ENCODE results near the gene GCH1. TPM values are rescaled to one million over a fixed set of nuclear protein-coding genes. Genes with fewer than 3 reads are reported as not detected.
"Not testable (repeated sequence)": the region's sequence is repeated elsewhere in the genome, so short reads cannot be mapped to it uniquely, and the experiment has no call there.

GCH1 gene
- total RNA-seq, 2 experiments from 2014 or later, result 68.7 to 70.3 TPM

DNA sequence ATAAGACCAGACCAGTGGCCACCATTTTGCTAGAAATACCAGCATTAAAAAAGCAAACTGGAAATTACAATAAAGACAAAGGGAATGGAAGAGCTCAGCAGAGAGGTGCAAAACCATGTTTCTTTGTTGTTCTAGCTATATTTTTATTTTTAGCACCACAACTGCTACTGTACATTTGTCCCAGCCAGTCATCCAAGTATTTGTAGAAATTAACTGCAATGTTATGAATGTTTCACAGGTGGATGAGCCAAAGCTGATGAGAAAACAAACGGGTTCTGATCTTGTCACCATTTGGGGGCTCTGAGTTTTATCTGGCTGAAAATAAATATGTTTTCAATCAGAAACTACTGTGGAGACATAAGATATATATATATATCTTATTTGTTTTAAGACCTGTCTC is 24.9 kb upstream of the GCH1 start:
- DNase-seq, result no peak
- ChIA-PET CTCF (no interaction called here), POLR2A (no interaction called here)
- no peak overlapping the region for H3K27ac Mint-ChIP-seq
- no peaks in the 10 kb centered on the region for H3K36me3 Mint-ChIP-seq (ENCODE audit: low read depth)
- peaks cover 10% of the 10 kb centered on the region for H3K4me1 Mint-ChIP-seq
- no peaks in the 10 kb centered on the region for H3K9me3 Mint-ChIP-seq
- H3K4me3 Mint-ChIP-seq, result no peak overlapping the region
- no peaks in the 10 kb centered on the region for H3K27me3 Mint-ChIP-seq

- CTCF ChIA-PET; H3K9me3 Mint-ChIP-seq; H3K4me3 Mint-ChIP-seq; H3K36me3 Mint-ChIP-seq (ENCODE audit: low read depth); DNase-seq; H3K27me3 Mint-ChIP-seq; H3K27ac Mint-ChIP-seq: not testable (repeated sequence)
- POLR2A ChIA-PET, result interaction anchor here (0.6 to 1.0 kb wide), 2 partner anchors 10 to 457 kb away, joined by 3 read pairs; no protein-coding TSS in a partner anchor
- peaks cover 13% of the 10 kb centered on the region for H3K4me1 Mint-ChIP-seq
Observed at GRCh38 chr14:54926570-54926969, 23.9 kb upstream of the GCH1 start.

DNA sequence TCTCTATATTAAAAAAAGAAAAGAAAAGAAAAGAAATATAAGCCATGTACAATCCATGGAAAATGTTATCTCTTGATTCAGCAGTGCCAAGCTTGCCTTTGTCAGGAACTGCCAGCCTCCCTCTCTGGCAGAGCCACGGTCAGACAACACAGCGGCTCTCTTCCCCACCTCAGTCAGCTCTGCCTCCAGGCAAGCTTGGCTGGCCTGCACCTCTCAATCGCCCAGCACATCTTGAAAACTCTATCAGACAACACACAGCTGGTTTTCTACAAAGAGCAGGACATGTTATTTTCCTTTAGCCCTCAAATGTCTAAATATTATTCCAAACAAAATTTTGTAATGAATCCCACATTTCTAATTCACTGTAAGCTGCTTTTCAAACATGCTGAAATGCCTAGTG is 20.0 kb upstream of the GCH1 start:
- POLR2A ChIA-PET, result interaction anchor here (1.1 kb wide), 1 partner anchor 14 kb away, joined by 3 read pairs; no protein-coding TSS in a partner anchor
- no peak for DNase-seq
- Mint-ChIP-seq H3K9me3 (no peaks in the 10 kb centered on the region), H3K4me1 (peaks cover 12% of the 10 kb centered on the region), H3K27me3 (no peaks in the 10 kb centered on the region), H3K36me3 (ENCODE audit: low read depth) (no peaks in the 10 kb centered on the region), H3K27ac (no peak overlapping the region), H3K4me3 (no peak overlapping the region)
- CTCF ChIA-PET, result no interaction called here

DNA sequence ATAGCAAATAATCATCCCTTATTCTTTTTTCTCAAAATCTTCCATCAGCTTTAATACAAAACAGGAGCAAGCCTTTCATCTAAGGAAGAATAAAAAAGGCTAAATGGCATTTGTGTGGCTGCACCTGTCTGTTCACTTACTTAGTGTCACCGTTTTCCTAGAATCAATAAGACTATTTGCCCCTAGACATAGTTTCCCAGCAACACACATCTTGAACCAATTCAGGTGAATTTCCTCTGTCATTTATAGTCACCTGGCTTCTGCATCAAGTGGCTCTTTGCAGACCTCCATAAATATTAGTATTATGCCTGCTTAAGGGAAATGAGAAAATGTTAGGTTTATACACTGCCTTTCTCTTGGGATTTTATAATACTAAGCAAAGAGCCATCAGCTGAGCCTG is 17.4 kb upstream of the GCH1 start:
- Mint-ChIP-seq H3K36me3 (ENCODE audit: low read depth) (no peaks in the 10 kb centered on the region), H3K27me3 (peaks cover 2% of the 10 kb centered on the region), H3K27ac (no peak overlapping the region), H3K4me1 (peaks cover 7% of the 10 kb centered on the region), H3K9me3 (no peaks in the 10 kb centered on the region), H3K4me3 (no peak overlapping the region)
- CTCF ChIA-PET, result no interaction called here
- DNase-seq, result no peak
- POLR2A ChIA-PET, result no interaction called here

DNA sequence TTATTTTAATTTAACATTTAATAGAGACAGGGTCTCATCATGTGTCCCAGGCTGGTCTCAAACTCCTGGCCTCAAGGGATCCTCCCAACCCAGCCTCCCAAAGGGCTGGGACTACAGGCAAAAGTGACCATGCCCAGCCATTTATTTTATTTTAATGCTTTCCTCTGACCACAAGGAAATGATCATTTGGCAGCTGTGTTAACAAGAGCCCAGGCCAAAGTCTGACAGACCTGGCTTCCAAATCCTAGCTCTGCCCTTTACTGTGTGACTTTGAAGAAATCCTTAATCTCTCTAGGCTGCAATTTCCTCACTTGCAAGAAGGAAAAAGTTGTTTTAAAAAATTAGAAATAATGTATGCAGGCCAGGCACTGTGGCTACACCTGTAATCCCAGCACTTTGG is 16.7 kb upstream of the GCH1 start:
- Mint-ChIP-seq H3K27me3 (peaks cover 3% of the 10 kb centered on the region), H3K36me3 (ENCODE audit: low read depth) (no peaks in the 10 kb centered on the region), H3K27ac (no peak overlapping the region), H3K4me1 (peaks cover 7% of the 10 kb centered on the region), H3K4me3 (no peak overlapping the region), H3K9me3 (no peaks in the 10 kb centered on the region)
- CTCF ChIA-PET, result no interaction called here
- POLR2A ChIA-PET, result no interaction called here
- no peak for DNase-seq

DNA sequence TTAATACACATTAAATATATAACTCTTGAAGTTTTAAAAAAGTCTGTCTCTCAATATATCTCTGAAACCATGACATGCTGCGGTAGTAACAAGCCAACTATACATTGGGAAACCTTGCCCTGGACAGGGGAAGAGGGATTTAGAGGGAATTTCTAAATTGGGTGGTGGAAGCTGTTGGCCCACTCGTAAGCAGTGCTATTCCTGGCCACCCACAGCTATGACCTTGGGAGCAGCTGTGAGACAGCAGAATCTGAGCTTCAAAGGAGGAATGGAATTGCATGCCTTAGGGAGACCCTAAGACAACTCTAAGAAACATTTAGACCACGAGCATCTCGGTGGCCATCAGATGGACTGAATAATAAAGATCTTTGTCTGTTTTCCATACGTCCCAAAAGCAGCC is 15.8 kb upstream of the GCH1 start:
- Mint-ChIP-seq H3K36me3 (ENCODE audit: low read depth) (no peaks in the 10 kb centered on the region), H3K9me3 (no peaks in the 10 kb centered on the region), H3K4me1 (peaks cover 7% of the 10 kb centered on the region), H3K27me3 (peaks cover 3% of the 10 kb centered on the region), H3K27ac (no peak overlapping the region), H3K4me3 (no peak overlapping the region)
- no peak for DNase-seq
- POLR2A ChIA-PET, result no interaction called here
- CTCF ChIA-PET, result interaction anchor here (1.3 kb wide), 1 partner anchor 31 kb away, joined by 5 read pairs; no protein-coding TSS in a partner anchor

DNA sequence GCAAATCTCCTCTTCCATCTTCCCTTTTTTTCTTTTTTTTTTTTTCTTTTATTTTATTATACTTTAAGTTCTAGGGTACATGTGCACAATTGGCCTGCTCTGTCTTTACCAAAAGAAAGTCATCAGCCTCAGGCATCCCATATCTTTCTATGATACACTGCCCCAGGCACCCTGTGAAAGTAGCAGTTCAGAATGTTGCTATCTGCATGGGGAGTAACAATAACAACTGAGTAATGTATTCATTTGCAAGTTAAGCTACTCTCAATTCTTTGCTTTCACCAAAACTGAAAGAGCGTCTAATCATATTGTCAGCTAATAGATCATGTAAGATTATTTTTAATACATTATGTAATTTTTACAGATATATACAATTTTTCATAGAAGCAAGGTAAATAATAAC is 13.5 kb upstream of the GCH1 start:
- Mint-ChIP-seq H3K27ac (no peak overlapping the region), H3K4me1 (no peaks in the 10 kb centered on the region), H3K9me3 (no peaks in the 10 kb centered on the region), H3K27me3 (peaks cover 3% of the 10 kb centered on the region), H3K36me3 (ENCODE audit: low read depth) (no peaks in the 10 kb centered on the region), H3K4me3 (no peak overlapping the region)
- ChIA-PET POLR2A (no interaction called here), CTCF (interaction anchor here (1.2 kb wide), 1 partner anchor 13 kb away, joined by 3 read pairs; the partner anchor contains the start of gene GCH1)
- no peak for DNase-seq

GRCh38 chr14:54909817-54910558 is 7.4 kb upstream of the GCH1 start:
- H3K9me3 Mint-ChIP-seq, result no peaks in the 10 kb centered on the region
- POLR2A ChIA-PET, result no interaction called here
- no peak for DNase-seq
- peaks cover 2% of the 10 kb centered on the region for H3K27me3 Mint-ChIP-seq
- CTCF ChIA-PET, result no interaction called here
- H3K27ac Mint-ChIP-seq, result no peak overlapping the region
- peaks cover 3% of the 10 kb centered on the region for H3K36me3 Mint-ChIP-seq (ENCODE audit: low read depth)
- H3K4me1 Mint-ChIP-seq, result peaks cover 31% of the 10 kb centered on the region
- H3K4me3 Mint-ChIP-seq, result no peak overlapping the region

- DNase-seq; H3K4me3 Mint-ChIP-seq; CTCF ChIA-PET; H3K36me3 Mint-ChIP-seq (ENCODE audit: low read depth); H3K9me3 Mint-ChIP-seq; H3K27ac Mint-ChIP-seq; H3K27me3 Mint-ChIP-seq: not testable (repeated sequence)
- POLR2A ChIA-PET, result interaction anchor here (1.6 kb wide), 1 partner anchor 14 kb away, joined by 3 read pairs; no protein-coding TSS in a partner anchor
- H3K4me1 Mint-ChIP-seq, result peaks cover 31% of the 10 kb centered on the region
Observed at GRCh38 chr14:54908973-54909372, 6.3 kb upstream of the GCH1 start.

GRCh38 chr14:54908190-54908589 is 5.6 kb upstream of the GCH1 start:
- H3K27me3 Mint-ChIP-seq, result no peaks in the 10 kb centered on the region
- no peaks in the 10 kb centered on the region for H3K9me3 Mint-ChIP-seq
- ChIA-PET CTCF (no interaction called here), POLR2A (interaction anchor here (0.9 to 1.6 kb wide), 3 partner anchors 10 to 27 kb away, joined by 3 to 4 read pairs (median 3); no protein-coding TSS in a partner anchor)
- peak overlapping the region; percentile 69 for H3K27ac Mint-ChIP-seq
- peaks cover 34% of the 10 kb centered on the region for H3K4me1 Mint-ChIP-seq
- peak overlapping the region; percentile 60 for H3K4me3 Mint-ChIP-seq
- H3K36me3 Mint-ChIP-seq (ENCODE audit: low read depth), result peaks cover 3% of the 10 kb centered on the region
- DNase-seq, result no peak

DNA sequence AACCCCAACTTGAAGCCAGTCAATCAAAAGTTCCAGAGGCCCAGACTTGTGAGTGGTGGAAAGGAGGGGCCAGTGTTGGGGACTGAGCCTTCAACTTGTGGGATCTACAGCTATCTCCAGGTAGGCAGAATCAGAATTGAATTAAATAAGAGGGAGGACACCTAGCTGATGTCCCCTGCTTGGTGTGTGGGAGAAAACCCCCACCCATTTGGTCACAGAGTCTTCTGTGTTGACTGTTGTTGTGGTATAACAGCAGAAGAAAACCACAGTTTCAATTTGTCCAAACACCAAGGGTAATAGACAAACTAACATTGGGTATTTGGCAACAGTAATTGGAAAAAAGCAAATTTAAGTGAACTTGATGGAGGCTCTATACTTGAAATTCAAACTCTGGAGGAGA is 3.4 kb upstream of the GCH1 start:
- Mint-ChIP-seq H3K36me3 (ENCODE audit: low read depth) (peaks cover 7% of the 10 kb centered on the region), H3K27ac (no peak overlapping the region), H3K4me1 (peaks cover 37% of the 10 kb centered on the region), H3K4me3 (no peak overlapping the region), H3K27me3 (no peaks in the 10 kb centered on the region), H3K9me3 (no peaks in the 10 kb centered on the region)
- ChIA-PET POLR2A (no interaction called here), CTCF (no interaction called here)
- no peak for DNase-seq

- ChIA-PET POLR2A (interaction anchor here (0.7 to 5.6 kb wide), 11 partner anchors 9 to 336 kb away, joined by 3 to 46 read pairs (median 5); partner anchors contain the start of genes MAPK1IP1L, SOCS4 and WDHD1), CTCF (interaction anchor here (1.0 to 3.4 kb wide), 10 partner anchors 10 to 129 kb away, joined by 3 to 21 read pairs (median 9); partner anchors contain the start of genes SOCS4 and WDHD1)
- Mint-ChIP-seq H3K4me1 (peaks cover 48% of the 10 kb centered on the region), H3K4me3 (peak overlapping the region; percentile 85), H3K27me3 (no peaks in the 10 kb centered on the region), H3K9me3 (no peaks in the 10 kb centered on the region), H3K27ac (peak overlapping the region; percentile 92), H3K36me3 (ENCODE audit: low read depth) (peaks cover 29% of the 10 kb centered on the region)
- DNase-seq, result peak; percentile 88
Observed at GRCh38 chr14:54902143-54902520, 494 bp downstream of the GCH1 start.

- DNase-seq, result peak; percentile 36
- Mint-ChIP-seq H3K4me3 (peak overlapping the region; percentile 85), H3K36me3 (ENCODE audit: low read depth) (peaks cover 26% of the 10 kb centered on the region), H3K27ac (peak overlapping the region; percentile 92), H3K4me1 (peaks cover 44% of the 10 kb centered on the region), H3K9me3 (no peaks in the 10 kb centered on the region), H3K27me3 (no peaks in the 10 kb centered on the region)
- POLR2A ChIA-PET, result interaction anchor here (0.7 to 5.6 kb wide), 12 partner anchors 10 to 335 kb away, joined by 3 to 46 read pairs (median 4); partner anchors contain the start of genes MAPK1IP1L, SOCS4 and WDHD1
- CTCF ChIA-PET, result interaction anchor here (1.0 to 3.4 kb wide), 8 partner anchors 9 to 128 kb away, joined by 3 to 21 read pairs (median 8); partner anchors contain the start of genes SOCS4 and WDHD1
Observed at GRCh38 chr14:54901380-54902142, 1.1 kb downstream of the GCH1 start.
